PC-9 (cell line): ENCODE measurements around the gene ZNF485. TPM values are rescaled to one million over a fixed set of nuclear protein-coding genes. Genes with fewer than 3 reads are reported as not detected.
A peak's percentile ranks its signal among the peaks of the same experiment; 100 is the strongest.

Experiments
- BruUV-seq: library from RNA; stranded (reverse); fragments of 400-500 nt; replicated peaks from 2 replicates; lab custom pipeline; 2021; lab: Mats Ljungman, UMichigan
- CTCF ChIA-PET: fragments of 300-600 bp; sonication (Branson Sonifier 250); formaldehyde crosslinking; loops from one replicate; lab custom pipeline; 2022; ENCODE audit warnings: antibody characterized with exemption; lab: Charles Lee
- POLR2A ChIA-PET: fragments of 300-600 bp; sonication (Branson Sonifier 250); formaldehyde crosslinking; loops from one replicate; lab custom pipeline; 2022; ENCODE audit warnings: antibody characterized with exemption; ENCODE audit not compliant: unreplicated experiment; lab: Charles Lee
- DNase-seq, 2 experiments: peaks; one replicate each; pipeline versions ENCODE4 v3.0.0 to v3.0.0-alpha.2; 2015 to 2022; ENCODE audit warnings: mixed read lengths in 1 of 2
- H2AFZ ChIP-seq: fragments of 200-600 bp; sonication (generic); 2 replicates; pipeline ENCODE4 v1.8.1; 2017; ENCODE audit warnings: antibody characterized with exemption
- H3F3A ChIP-seq: fragments of 200-600 bp; sonication (generic); 2 replicates; pipeline ENCODE4 v1.8.1; 2017; ENCODE audit warnings: antibody characterized with exemption, mild to moderate bottlenecking, low read depth; ENCODE audit not compliant: insufficient read depth
- H3K27ac ChIP-seq: fragments of 200-600 bp; sonication (generic); 2 replicates; pipeline ENCODE4 v1.6.1; 2016; ENCODE audit warnings: mixed run types
- H3K27me3 ChIP-seq: fragments of 200-600 bp; sonication (generic); 2 replicates; pipeline ENCODE4 v1.6.1; 2016; ENCODE audit warnings: low read depth, mixed run types; ENCODE audit not compliant: insufficient read depth
- H3K36me3 ChIP-seq: fragments of 200-600 bp; sonication (generic); 2 replicates; pipeline ENCODE4 v1.6.1; 2016; ENCODE audit warnings: low read depth, mixed run types
- H3K4me1 ChIP-seq: fragments of 200-600 bp; sonication (generic); replicated peaks from 2 replicates; pipeline ENCODE4 v1.6.1; 2016; ENCODE audit warnings: mixed run types; ENCODE audit not compliant: insufficient read depth
- H3K4me2 ChIP-seq: fragments of 200-600 bp; sonication (generic); 2 replicates; pipeline ENCODE4 v1.6.1; 2017; ENCODE audit warnings: mixed run types
- H3K4me3 ChIP-seq: fragments of 200-600 bp; sonication (generic); 2 replicates; pipeline ENCODE4 v1.6.1; 2016; ENCODE audit warnings: mixed run types
- H3K79me2 ChIP-seq: fragments of 200-600 bp; sonication (generic); 2 replicates; pipeline ENCODE4 v1.6.1; 2017; ENCODE audit warnings: low read depth, mixed run types
- H3K9me2 ChIP-seq: fragments of 200-600 bp; sonication (generic); 2 replicates; pipeline ENCODE4 v1.8.1; 2017; ENCODE audit warnings: mild to moderate bottlenecking; ENCODE audit not compliant: insufficient read depth
- H3K9me3 ChIP-seq: fragments of 200-600 bp; sonication (generic); 2 replicates; pipeline ENCODE4 v1.8.1; 2016; ENCODE audit warnings: low read depth; ENCODE audit not compliant: insufficient read depth
- H4K20me1 ChIP-seq: fragments of 200-600 bp; sonication (generic); 2 replicates; pipeline ENCODE4 v1.8.1; 2017; ENCODE audit not compliant: insufficient read depth
- CTCF ChIP-seq: fragments of 200-600 bp; sonication (generic); conservative IDR thresholded peaks from 2 replicates; pipeline ENCODE4 v1.6.1; 2017; ENCODE audit warnings: mixed run types, antibody characterized with exemption, mild to moderate bottlenecking, moderate library complexity
- EZH2 ChIP-seq: fragments of 200-600 bp; sonication (generic); IDR thresholded peaks from 2 replicates; pipeline ENCODE4 v1.8.0; 2017; ENCODE audit warnings: antibody characterized with exemption, low read depth
- intact Hi-C: fragments of 100-400 bp; cut with micrococcal nuclease; formaldehyde crosslinking; loops from one replicate; pipeline ENCODE4 v1.10.0; 2022; ENCODE audit not compliant: unreplicated experiment
- total RNA-seq: library from RNA; stranded (reverse); gene quantifications from 2 replicates; pipeline ENCODE4 v1.2.3, GENCODE V29; 2021

The ZNF485 gene
- total RNA-seq, 1 experiment from 2014 or later = 2.1 TPM

DNA sequence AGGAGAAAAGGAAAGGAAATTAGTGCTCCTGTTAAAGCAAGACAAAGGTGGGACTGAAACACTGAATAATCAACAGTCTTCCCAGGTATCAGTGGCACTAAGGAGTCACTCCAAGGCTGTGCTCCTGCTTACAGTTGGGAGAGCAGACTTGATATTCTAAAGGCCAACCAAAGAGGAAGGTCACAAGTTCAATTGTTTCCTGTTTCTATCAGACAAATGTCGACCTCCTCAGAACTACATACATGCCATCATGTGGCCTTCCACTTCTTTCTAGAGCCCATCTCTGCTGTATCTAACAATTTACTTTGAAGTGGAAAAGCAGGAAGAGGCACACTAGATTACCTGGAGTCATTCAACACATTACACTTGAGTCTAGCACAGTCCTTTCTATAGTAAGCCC, 35.3 kb upstream of the ZNF485 start:
- no peak for DNase-seq
- Histone ChIP-seq H3K4me2 (no peak overlapping the region), H3K79me2 (no peaks in the 10 kb centered on the region), H2AFZ (no peak overlapping the region), H3K9me2 (no peaks in the 10 kb centered on the region), H3F3A (peaks cover 6% of the 10 kb centered on the region; the same call in 1 of the 2 replicates), H4K20me1 (no peaks in the 10 kb centered on the region), H3K9me3 (0 out of 2 replicates have a peak, but pooled peaks cover 3% of the 10 kb centered on the region), H3K4me1 (peaks cover 12% of the 10 kb centered on the region; the same call in 1 of the 2 replicates), H3K27me3 (no peaks in the 10 kb centered on the region), H3K27ac (no peak overlapping the region), H3K4me3 (no peak overlapping the region), H3K36me3 (0 out of 2 replicates have a peak, but pooled peaks cover 12% of the 10 kb centered on the region)
- no peak for TF ChIP-seq CTCF
- no peak for TF ChIP-seq EZH2
- intact Hi-C loops = loop anchor here (10.0 kb wide), 1 partner anchor 1016 kb away; no protein-coding TSS in a partner anchor
- BruUV-seq = no TSS peak
- CTCF ChIA-PET = no interaction called here
- POLR2A ChIA-PET = no interaction called here

GRCh38 chr10:43573250-43574000, 32.8 kb upstream of the ZNF485 start:
- Histone ChIP-seq H3K27ac (no peak overlapping the region), H3K79me2 (no peaks in the 10 kb centered on the region), H3K27me3 (no peaks in the 10 kb centered on the region), H3F3A (peaks cover 6% of the 10 kb centered on the region; the same call in 1 of the 2 replicates), H3K9me3 (0 out of 2 replicates have a peak, but pooled peaks cover 3% of the 10 kb centered on the region), H3K9me2 (no peaks in the 10 kb centered on the region), H3K4me1 (peaks cover 12% of the 10 kb centered on the region; the same call in 1 of the 2 replicates), H3K4me2 (peak overlapping the region; percentile 80), H2AFZ (peak overlapping the region; percentile 87), H3K4me3 (peak overlapping the region; percentile 75), H4K20me1 (no peaks in the 10 kb centered on the region), H3K36me3 (0 out of 2 replicates have a peak, but pooled peaks cover 3% of the 10 kb centered on the region)
- TF ChIP-seq CTCF (no peak), EZH2 (no peak)
- ChIA-PET CTCF (no interaction called here), POLR2A (no interaction called here)
- BruUV-seq = TSS peak; percentile 56
- intact Hi-C loops = loop anchor here (10.0 kb wide), 1 partner anchor 1019 kb away; no protein-coding TSS in a partner anchor
- DNase-seq = no peak

DNA sequence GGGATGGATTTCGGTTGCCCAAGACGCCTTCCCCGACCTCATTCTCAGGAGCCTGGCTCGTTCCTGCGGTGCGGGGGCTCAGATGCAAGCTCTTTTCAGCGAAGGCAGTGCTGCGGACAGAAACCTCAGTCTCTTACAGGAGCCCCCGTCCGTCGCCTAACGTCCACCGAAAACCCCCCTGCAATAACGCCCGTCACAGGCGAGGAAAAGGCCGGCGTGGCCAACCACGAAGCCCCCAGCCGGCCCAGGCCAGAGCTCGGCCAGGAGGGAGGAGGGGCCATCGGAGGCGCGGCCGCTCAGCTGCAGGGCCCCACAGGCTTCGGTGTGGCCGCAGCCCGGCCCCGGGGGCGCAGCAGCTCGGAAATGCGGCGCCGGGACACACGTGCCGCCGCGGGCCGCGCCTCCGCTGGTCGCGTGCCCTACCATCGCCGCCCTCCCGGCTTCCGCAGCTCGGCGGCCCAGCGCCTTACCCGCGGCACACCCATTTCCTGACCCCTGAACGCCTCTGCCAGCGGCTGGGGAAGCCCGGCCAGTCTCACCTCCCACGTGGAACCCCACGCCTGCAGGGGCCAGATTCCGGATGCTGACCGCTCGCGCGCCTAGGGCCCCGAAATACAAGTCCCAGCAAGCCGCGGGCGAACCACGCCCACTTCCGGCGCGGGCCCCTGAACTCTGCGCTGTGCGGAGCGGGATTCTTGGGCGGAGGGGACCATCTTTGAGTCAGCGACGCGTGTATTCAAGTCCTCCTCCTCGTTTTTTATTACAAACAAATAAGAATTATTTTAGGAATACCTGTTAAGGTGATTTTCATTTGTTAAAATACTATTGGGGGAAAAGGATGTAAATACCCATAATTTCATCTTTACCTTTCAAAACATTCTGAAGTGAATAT, 32.0 kb upstream of the ZNF485 start, which contains the start of gene ZNF239:
ZNF239 (minus strand) TSS at position 616 of the 892 bp plus-strand sequence. CDS start 16,537 bp downstream, outside the sequence.
- no TSS peak for BruUV-seq
- DNase-seq = peak; percentile 67 to 80
- CTCF ChIA-PET = no interaction called here
- intact Hi-C loops = loop anchor here (10.0 kb wide), 1 partner anchor 1019 kb away; no protein-coding TSS in a partner anchor
- TF ChIP-seq CTCF (no peak), EZH2 (no peak)
- no peaks in the 10 kb centered on the region for H3K9me2 ChIP-seq
- no peaks in the 10 kb centered on the region for H3K79me2 ChIP-seq
- peak within 1 kb of the TSS; percentile 87 for H2AFZ ChIP-seq
- H3K27me3 ChIP-seq = no peaks in the 10 kb centered on the region
- peak within 1 kb of the TSS; percentile 80 for H3K4me2 ChIP-seq
- H3K27ac ChIP-seq = no peak within 1 kb of the TSS
- H3F3A ChIP-seq = peaks cover 6% of the 10 kb centered on the region; the same call in 1 of the 2 replicates
- peaks cover 12% of the 10 kb centered on the region; the same call in 1 of the 2 replicates for H3K4me1 ChIP-seq
- POLR2A ChIA-PET = no interaction called here
- H3K36me3 ChIP-seq = 0 out of 2 replicates have a peak, but pooled peaks cover 3% of the 10 kb centered on the region
- no peaks in the 10 kb centered on the region for H4K20me1 ChIP-seq
- peak within 1 kb of the TSS; percentile 75 for H3K4me3 ChIP-seq
- H3K9me3 ChIP-seq = 0 out of 2 replicates have a peak, but pooled peaks cover 3% of the 10 kb centered on the region
